ENCODE measurements around the gene ANO10.
A peak's percentile ranks its signal among the peaks of the same experiment; 100 is the strongest.

Gene ANO10

GRCh38 chr3:43406643-43407023 lies 215.2 kb downstream of the ANO10 start:
- no peak for DNase-seq

- no peak for DNase-seq
Measured at GRCh38 chr3:43405888-43406642, 215.7 kb downstream of the ANO10 start.

- no peak for DNase-seq
Measured at GRCh38 chr3:43400781-43401730, 220.8 kb downstream of the ANO10 start.

GRCh38 chr3:43400167-43400566 lies 221.6 kb downstream of the ANO10 start:
- DNase-seq, result no peak

GRCh38 chr3:43399034-43399433 lies 222.8 kb downstream of the ANO10 start:
- DNase-seq, result no peak

GRCh38 chr3:43394041-43394554 lies 227.7 kb downstream of the ANO10 start:
- no peak for DNase-seq

GRCh38 chr3:43391621-43392020 lies 230.2 kb downstream of the ANO10 start:
- DNase-seq, result no peak

- DNase-seq, result no peak
Measured at GRCh38 chr3:43390255-43390588, 231.6 kb downstream of the ANO10 start.

- DNase-seq, result no peak
Measured at GRCh38 chr3:43389388-43390254, 232.2 kb downstream of the ANO10 start.

GRCh38 chr3:43388915-43389314 lies 232.9 kb downstream of the ANO10 start:
- DNase-seq, result no peak

- no peak for DNase-seq
Measured at GRCh38 chr3:43388175-43388574, 233.6 kb downstream of the ANO10 start.

- no peak for DNase-seq
Measured at GRCh38 chr3:43379343-43379742, 242.5 kb downstream of the ANO10 start.

- peak in 1 of 2 experiments; percentile 37 for DNase-seq
Measured at GRCh38 chr3:43378066-43378935, 243.5 kb downstream of the ANO10 start.

- DNase-seq, result no peak
Measured at GRCh38 chr3:43373560-43373928, 248.3 kb downstream of the ANO10 start.

GRCh38 chr3:43372809-43373559 lies 248.8 kb downstream of the ANO10 start:
- DNase-seq, result no peak

- DNase-seq, result no peak
Measured at GRCh38 chr3:43372007-43372740, 249.6 kb downstream of the ANO10 start.

GRCh38 chr3:43371494-43371893 lies 250.3 kb downstream of the ANO10 start:
- DNase-seq, result no peak

GRCh38 chr3:43370293-43370980 lies 251.4 kb downstream of the ANO10 start:
- DNase-seq, result no peak

- no peak for DNase-seq
Measured at GRCh38 chr3:43369404-43370292, 252.2 kb downstream of the ANO10 start.
